Loucy (cell line): Measurements from ENCODE around the gene CADM1.

Experiments
- H2AFZ ChIP-seq: fragments of 200-600 bp; sonication (generic); 2 replicates; pipeline ENCODE4 v1.6.0; 2016; ENCODE audit warnings: antibody characterized with exemption, mild to moderate bottlenecking, low read length, moderate library complexity
- H3F3A ChIP-seq: fragments of 200-600 bp; 2 replicates; pipeline ENCODE4 v1.6.0; 2016; ENCODE audit warnings: antibody characterized with exemption, low read depth, mild to moderate bottlenecking
- H3K27me3 ChIP-seq: fragments of 200-600 bp; sonication (generic); 2 replicates; pipeline ENCODE4 v1.6.1; 2014; ENCODE audit warnings: low read length, mild to moderate bottlenecking; ENCODE audit not compliant: insufficient read depth, poor library complexity, severe bottlenecking
- H3K36me3 ChIP-seq: fragments of 200-600 bp; sonication (generic); 2 replicates; pipeline ENCODE4 v1.6.1; 2016; ENCODE audit warnings: low read length; ENCODE audit not compliant: insufficient read depth
- H3K4me1 ChIP-seq: fragments of 200-600 bp; sonication (generic); 2 replicates; pipeline ENCODE4 v1.5.1; 2014; ENCODE audit warnings: low read length, mild to moderate bottlenecking; ENCODE audit not compliant: insufficient read depth, poor library complexity, severe bottlenecking
- H3K4me2 ChIP-seq: fragments of 200-600 bp; sonication (generic); 2 replicates; pipeline ENCODE4 v1.6.0; 2014; ENCODE audit warnings: antibody characterized with exemption, low read length, low read depth, mild to moderate bottlenecking; ENCODE audit not compliant: poor library complexity, severe bottlenecking
- H3K4me3 ChIP-seq: fragments of 200-600 bp; sonication (generic); 2 replicates; pipeline ENCODE4 v1.5.1; 2014; ENCODE audit warnings: low read length, mild to moderate bottlenecking, mixed read lengths; ENCODE audit not compliant: poor library complexity, severe bottlenecking
- H3K79me2 ChIP-seq: fragments of 200-600 bp; sonication (generic); 2 replicates; pipeline ENCODE4 v1.6.1; 2014; ENCODE audit warnings: low read length; ENCODE audit not compliant: insufficient read depth
- H3K9ac ChIP-seq: fragments of 200-600 bp; sonication (generic); 2 replicates; pipeline ENCODE4 v1.6.0; 2014; ENCODE audit warnings: mild to moderate bottlenecking, low read depth, low read length, moderate library complexity; ENCODE audit not compliant: poor library complexity, severe bottlenecking
- H3K9me2 ChIP-seq: fragments of 200-600 bp; sonication (generic); replicated peaks from 2 replicates; pipeline ENCODE4 v1.6.1; 2016; ENCODE audit warnings: low read depth, low read length, mixed read lengths
- H3K9me3 ChIP-seq: fragments of 200-600 bp; sonication (generic); 2 replicates; pipeline ENCODE4 v1.6.1; 2014; ENCODE audit warnings: mild to moderate bottlenecking, antibody characterized with exemption, low read length, low read depth; ENCODE audit not compliant: insufficient read depth
- H4K20me1 ChIP-seq: fragments of 200-600 bp; sonication (generic); 2 replicates; pipeline ENCODE4 v1.6.0; 2014; ENCODE audit warnings: antibody characterized with exemption, low read length, mild to moderate bottlenecking; ENCODE audit not compliant: insufficient read depth, poor library complexity, severe bottlenecking
- EZH2phosphoT487 ChIP-seq: fragments of 200-600 bp; IDR thresholded peaks from 2 replicates; pipeline ENCODE4 v1.6.1; 2018; ENCODE audit warnings: antibody characterized with exemption, mild to moderate bottlenecking, moderate library complexity, borderline replicate concordance
- TF ChIP-seq, protein P1 (sequence below): fragments of 200-600 bp; sonication (generic); conservative IDR thresholded peaks from 2 replicates; pipeline ENCODE4 v1.5.1; 2014; ENCODE audit warnings: mild to moderate bottlenecking, antibody characterized with exemption, low read length

Gene CADM1

DNA sequence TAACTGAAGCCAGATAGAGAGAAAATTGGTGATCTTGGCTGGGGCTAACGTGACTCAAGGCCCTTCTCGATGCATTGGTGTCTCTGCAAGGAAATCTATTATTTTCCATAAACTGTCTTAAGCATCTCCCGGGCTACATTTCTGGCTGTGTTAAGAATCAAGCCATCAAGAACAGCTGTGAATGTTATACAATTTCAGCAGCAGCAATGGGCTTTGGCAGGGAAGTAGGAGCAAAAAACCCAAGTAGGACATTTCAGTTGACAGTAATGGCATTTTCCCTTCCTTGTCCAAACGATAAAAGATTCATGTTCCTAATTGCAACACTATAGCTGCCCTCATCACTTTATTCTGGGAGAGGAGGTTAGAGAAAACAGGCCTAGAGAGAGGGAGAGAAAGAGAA lies 335.0 kb downstream of the CADM1 start:
- H3K79me2 ChIP-seq = no peaks in the 10 kb centered on the region
- no peaks in the 10 kb centered on the region for H3K9me3 ChIP-seq
- no peak overlapping the region for H3K4me3 ChIP-seq
- H3K36me3 ChIP-seq = no peaks in the 10 kb centered on the region
- TF ChIP-seq EZH2phosphoT487 = no peak
- H2AFZ ChIP-seq = no peak overlapping the region
- no peaks in the 10 kb centered on the region for H3K9me2 ChIP-seq
- no peaks in the 10 kb centered on the region for H4K20me1 ChIP-seq
- no peak overlapping the region for H3K4me2 ChIP-seq
- H3K27me3 ChIP-seq = no peaks in the 10 kb centered on the region
- H3F3A ChIP-seq = no peaks in the 10 kb centered on the region
- H3K9ac ChIP-seq = no peak overlapping the region
- no peaks in the 10 kb centered on the region for H3K4me1 ChIP-seq

DNA sequence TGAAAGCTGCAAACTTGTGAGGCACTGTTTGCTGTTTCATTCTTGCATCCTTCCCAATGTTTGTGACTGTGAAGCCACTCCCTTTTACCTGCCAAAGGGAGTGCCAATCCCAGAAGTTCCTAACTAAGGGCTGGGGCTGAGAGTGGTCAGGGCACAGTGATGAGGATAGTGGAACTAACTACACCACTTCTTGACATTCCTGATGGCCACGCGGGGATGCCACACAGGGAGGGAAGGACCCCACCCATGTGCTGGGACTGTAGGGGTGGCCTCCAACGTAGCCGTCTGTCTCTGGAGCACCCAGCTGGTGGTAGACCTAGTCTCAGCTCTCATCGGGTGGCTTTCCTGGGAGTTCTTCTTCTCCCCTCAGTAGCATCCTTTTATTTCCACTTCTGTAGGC lies 335.5 kb downstream of the CADM1 start:
- Histone ChIP-seq H3K79me2 (no peaks in the 10 kb centered on the region), H3K9me2 (no peaks in the 10 kb centered on the region), H3K9ac (no peak overlapping the region), H4K20me1 (no peaks in the 10 kb centered on the region), H3K9me3 (no peaks in the 10 kb centered on the region), H3K27me3 (no peaks in the 10 kb centered on the region), H3K36me3 (no peaks in the 10 kb centered on the region), H3F3A (no peaks in the 10 kb centered on the region), H3K4me2 (no peak overlapping the region), H3K4me1 (no peaks in the 10 kb centered on the region), H3K4me3 (no peak overlapping the region), H2AFZ (no peak overlapping the region)
- no peak for TF ChIP-seq EZH2phosphoT487
- TF ChIP-seq, protein P1, sequence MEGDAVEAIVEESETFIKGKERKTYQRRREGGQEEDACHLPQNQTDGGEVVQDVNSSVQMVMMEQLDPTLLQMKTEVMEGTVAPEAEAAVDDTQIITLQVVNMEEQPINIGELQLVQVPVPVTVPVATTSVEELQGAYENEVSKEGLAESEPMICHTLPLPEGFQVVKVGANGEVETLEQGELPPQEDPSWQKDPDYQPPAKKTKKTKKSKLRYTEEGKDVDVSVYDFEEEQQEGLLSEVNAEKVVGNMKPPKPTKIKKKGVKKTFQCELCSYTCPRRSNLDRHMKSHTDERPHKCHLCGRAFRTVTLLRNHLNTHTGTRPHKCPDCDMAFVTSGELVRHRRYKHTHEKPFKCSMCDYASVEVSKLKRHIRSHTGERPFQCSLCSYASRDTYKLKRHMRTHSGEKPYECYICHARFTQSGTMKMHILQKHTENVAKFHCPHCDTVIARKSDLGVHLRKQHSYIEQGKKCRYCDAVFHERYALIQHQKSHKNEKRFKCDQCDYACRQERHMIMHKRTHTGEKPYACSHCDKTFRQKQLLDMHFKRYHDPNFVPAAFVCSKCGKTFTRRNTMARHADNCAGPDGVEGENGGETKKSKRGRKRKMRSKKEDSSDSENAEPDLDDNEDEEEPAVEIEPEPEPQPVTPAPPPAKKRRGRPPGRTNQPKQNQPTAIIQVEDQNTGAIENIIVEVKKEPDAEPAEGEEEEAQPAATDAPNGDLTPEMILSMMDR = no peak

DNA sequence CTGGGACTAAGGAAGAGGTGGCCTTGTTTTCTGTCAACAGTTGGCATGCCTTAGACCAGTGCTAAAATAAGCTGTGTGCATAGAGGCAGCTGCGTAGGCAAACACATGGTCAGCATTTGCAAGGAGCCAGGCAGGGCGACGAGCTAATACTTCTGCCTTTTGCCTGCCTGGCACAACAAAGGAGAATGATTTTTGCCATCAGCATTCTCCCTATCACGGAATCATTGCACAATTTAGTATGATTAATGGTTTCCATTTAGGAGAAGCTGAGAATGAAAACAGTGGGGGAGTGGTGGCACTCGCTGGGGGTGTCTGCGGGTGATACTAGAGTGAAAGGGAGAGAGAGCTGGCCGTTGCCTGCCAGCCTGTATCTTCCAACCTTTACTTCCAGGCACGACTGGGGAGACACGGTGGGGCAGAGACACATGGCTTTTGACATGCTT lies 336.0 kb downstream of the CADM1 start:
- H3K9me2 ChIP-seq = no peaks in the 10 kb centered on the region
- no peak overlapping the region for H3K4me3 ChIP-seq
- TF ChIP-seq, protein P1 = no peak
- no peak for TF ChIP-seq EZH2phosphoT487
- no peak overlapping the region for H2AFZ ChIP-seq
- no peaks in the 10 kb centered on the region for H3K9me3 ChIP-seq
- H3K4me2 ChIP-seq = no peak overlapping the region
- H3K4me1 ChIP-seq = no peaks in the 10 kb centered on the region
- no peaks in the 10 kb centered on the region for H3K36me3 ChIP-seq
- H4K20me1 ChIP-seq = no peaks in the 10 kb centered on the region
- H3K27me3 ChIP-seq = no peaks in the 10 kb centered on the region
- no peaks in the 10 kb centered on the region for H3F3A ChIP-seq
- no peak overlapping the region for H3K9ac ChIP-seq
- no peaks in the 10 kb centered on the region for H3K79me2 ChIP-seq

DNA sequence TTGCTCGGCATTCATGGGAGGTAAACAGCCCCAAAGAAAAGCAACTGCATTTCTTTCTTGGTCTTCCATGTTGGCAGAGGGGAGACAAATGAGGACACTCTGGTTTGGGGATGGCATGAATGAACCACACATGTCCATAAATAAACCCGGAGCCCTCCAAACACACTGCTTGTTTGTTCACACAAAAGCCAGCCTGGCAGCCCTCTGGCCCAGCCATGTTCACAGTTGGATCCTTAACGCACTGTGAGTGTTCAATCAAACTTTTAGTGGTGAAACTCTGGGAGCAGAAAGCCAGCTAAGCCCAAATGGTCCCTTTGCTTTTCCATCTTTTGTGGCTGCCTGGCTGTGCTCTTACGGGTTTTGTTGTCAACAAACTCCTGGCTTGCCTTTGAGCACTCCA lies 336.8 kb downstream of the CADM1 start:
- Histone ChIP-seq H3K27me3 (no peaks in the 10 kb centered on the region), H3K9ac (no peak overlapping the region), H3K4me3 (no peak overlapping the region), H3K4me1 (no peaks in the 10 kb centered on the region), H4K20me1 (no peaks in the 10 kb centered on the region), H3K36me3 (no peaks in the 10 kb centered on the region), H3K4me2 (no peak overlapping the region), H3F3A (no peaks in the 10 kb centered on the region), H3K9me2 (no peaks in the 10 kb centered on the region), H2AFZ (no peak overlapping the region), H3K9me3 (no peaks in the 10 kb centered on the region), H3K79me2 (no peaks in the 10 kb centered on the region)
- TF ChIP-seq, protein P1 = no peak
- no peak for TF ChIP-seq EZH2phosphoT487
